NB4 (cell line): ENCODE results near the gene KIF18A.

ENCODE experiments used
- DNase-seq: peaks from one replicate; pipeline ENCODE4 v3.0.0; 2010; ENCODE audit warnings: low read depth
- H3K4me3 ChIP-seq: one replicate; pipeline ENCODE4 v1.5.1; 2011; ENCODE audit warnings: mild to moderate bottlenecking, low read depth, low read length, moderate library complexity
- CTCF ChIP-seq: IDR thresholded peaks from one replicate; pipeline ENCODE4 v1.5.1; 2012; ENCODE audit warnings: low read depth, low read length
- MAX ChIP-seq: IDR thresholded peaks from 2 replicates; pipeline ENCODE4 v1.6.1; 2011; ENCODE audit warnings: low read depth, low read length
- MYC ChIP-seq: IDR thresholded peaks from 2 replicates; pipeline ENCODE4 v1.6.1; 2011; ENCODE audit warnings: low read depth, low read length
- POLR2A ChIP-seq: IDR thresholded peaks from 2 replicates; pipeline ENCODE4 v1.6.1; 2011; ENCODE audit warnings: mild to moderate bottlenecking; ENCODE audit not compliant: insufficient read length; ENCODE audit errors: extremely low read depth

Gene KIF18A

GRCh38 chr11:27997344-27997743, 110.6 kb downstream of the KIF18A start:
- no peak overlapping the region for H3K4me3 ChIP-seq
- TF ChIP-seq CTCF (no peak), POLR2A (no peak), MAX (no peak), MYC (no peak)
- peak; percentile 10 for DNase-seq

GRCh38 chr11:27996066-27996465, 111.9 kb downstream of the KIF18A start:
- DNase-seq: no peak
- no peak overlapping the region for H3K4me3 ChIP-seq
- TF ChIP-seq MAX (no peak), MYC (no peak), POLR2A (no peak), CTCF (no peak)

GRCh38 chr11:27995083-27995482, 112.9 kb downstream of the KIF18A start:
- TF ChIP-seq MAX (no peak), CTCF (no peak), MYC (no peak), POLR2A (no peak)
- no peak overlapping the region for H3K4me3 ChIP-seq
- no peak for DNase-seq

GRCh38 chr11:27991736-27992135, 116.2 kb downstream of the KIF18A start:
- H3K4me3 ChIP-seq: no peak overlapping the region
- TF ChIP-seq MAX: no peak
- no peak for TF ChIP-seq CTCF
- TF ChIP-seq MYC: no peak
- no peak for TF ChIP-seq POLR2A
- no peak for DNase-seq

GRCh38 chr11:27977527-27977926, 130.4 kb downstream of the KIF18A start:
- H3K4me3 ChIP-seq: no peak overlapping the region
- DNase-seq: no peak
- no peak for TF ChIP-seq MAX
- TF ChIP-seq MYC: no peak
- TF ChIP-seq POLR2A: no peak
- no peak for TF ChIP-seq CTCF

GRCh38 chr11:27977031-27977430, 130.9 kb downstream of the KIF18A start:
- no peak for DNase-seq
- no peak overlapping the region for H3K4me3 ChIP-seq
- no peak for TF ChIP-seq MYC
- TF ChIP-seq MAX: no peak
- no peak for TF ChIP-seq CTCF
- TF ChIP-seq POLR2A: no peak
